Transverse colon (tissue), 3 donors: ENCODE results near the gene DSCAM.

Source experiments
- CTCF ChIP-seq, 5 experiments: fragments of 200-600 bp in 3 of 5; fragments of 450-650 bp in 2 of 5; sonication (generic) in 3 of 5; IDR thresholded peaks; 1 replicate in 2 of 5; 2 replicates in 3 of 5; pipeline ENCODE4 v1.5.1; 2016 to 2017; ENCODE audit warnings: antibody characterized with exemption in 5 of 5, inconsistent platforms in 3 of 5, mild to moderate bottlenecking in 2 of 5, moderate library complexity in 1 of 5
- POLR2A ChIP-seq: fragments of 450-650 bp; IDR thresholded peaks from one replicate; pipeline ENCODE4 v1.6.1; 2016; ENCODE audit warnings: antibody characterized with exemption, mild to moderate bottlenecking, moderate library complexity

- TF ChIP-seq CTCF (IDR thresholded peaks at IDR 0.05) = no peak
- TF ChIP-seq POLR2A = no peak
Measured at GRCh38 chr21:40047211-40047610, 799.7 kb downstream of the DSCAM start.
